KMS-11 (cell line): Measurements from ENCODE around the gene TMC2.
"Not testable (repeated sequence)": the region's sequence is repeated elsewhere in the genome, so short reads cannot be mapped to it uniquely, and the experiment has no call there.

Source experiments
- H2AFZ ChIP-seq: fragments of 200-600 bp; sonication (generic); 2 replicates; pipeline ENCODE4 v1.6.1; 2016; ENCODE audit warnings: antibody characterized with exemption, mixed run types, low read depth
- H3K27ac ChIP-seq: fragments of 200-600 bp; sonication (generic); 2 replicates; pipeline ENCODE4 v1.6.1; 2016; ENCODE audit warnings: mild to moderate bottlenecking, mixed run types
- H3K27me3 ChIP-seq: fragments of 200-600 bp; sonication (generic); 2 replicates; pipeline ENCODE4 v1.6.1; 2017; ENCODE audit warnings: mild to moderate bottlenecking, low read depth, mixed run types, moderate library complexity; ENCODE audit not compliant: insufficient read depth
- H3K36me3 ChIP-seq: fragments of 200-600 bp; sonication (generic); 2 replicates; pipeline ENCODE4 v1.6.1; 2017; ENCODE audit warnings: mild to moderate bottlenecking, mixed run types; ENCODE audit not compliant: insufficient read depth
- H3K4me1 ChIP-seq: fragments of 200-600 bp; sonication (generic); 2 replicates; pipeline ENCODE4 v1.6.1; 2016; ENCODE audit warnings: mild to moderate bottlenecking, low read depth, mixed run types; ENCODE audit not compliant: poor library complexity, severe bottlenecking
- H3K4me2 ChIP-seq: fragments of 200-600 bp; sonication (generic); 2 replicates; pipeline ENCODE4 v1.7.0; 2016; ENCODE audit warnings: mild to moderate bottlenecking, mixed run types
- H3K4me3 ChIP-seq: fragments of 200-600 bp; sonication (generic); IDR thresholded peaks from 2 replicates; pipeline ENCODE4 v1.6.1; 2017; ENCODE audit warnings: low read depth, low read length, mixed read lengths; ENCODE audit not compliant: insufficient read depth
- H3K79me2 ChIP-seq: fragments of 200-600 bp; sonication (generic); 2 replicates; pipeline ENCODE4 v1.6.1; 2016; ENCODE audit warnings: low read depth, mixed run types; ENCODE audit not compliant: insufficient read depth
- H3K9ac ChIP-seq: fragments of 200-600 bp; sonication (generic); 2 replicates; pipeline ENCODE4 v1.6.1; 2016; ENCODE audit warnings: mild to moderate bottlenecking, mixed run types
- H4K20me1 ChIP-seq: fragments of 200-600 bp; sonication (generic); 2 replicates; pipeline ENCODE4 v1.6.1; 2016; ENCODE audit warnings: mild to moderate bottlenecking, mixed run types; ENCODE audit not compliant: insufficient read depth
- CTCF ChIP-seq: fragments of 200-600 bp; sonication (generic); conservative IDR thresholded peaks from 2 replicates; pipeline ENCODE4 v1.6.1; 2017; ENCODE audit warnings: low read depth, mild to moderate bottlenecking, antibody characterized with exemption, low read length, moderate library complexity, mixed read lengths

The TMC2 gene

GRCh38 chr20:2519115-2519809 is 17.1 kb upstream of the TMC2 start:
- no peaks in the 10 kb centered on the region for H3K4me1 ChIP-seq
- no peak overlapping the region for H3K4me2 ChIP-seq
- H3K79me2 ChIP-seq = no peaks in the 10 kb centered on the region
- no peaks in the 10 kb centered on the region for H3K36me3 ChIP-seq
- no peak for TF ChIP-seq CTCF
- no peaks in the 10 kb centered on the region for H4K20me1 ChIP-seq
- no peak overlapping the region for H2AFZ ChIP-seq
- H3K4me3 ChIP-seq = no peak overlapping the region
- no peak overlapping the region for H3K27ac ChIP-seq
- H3K9ac ChIP-seq = no peak overlapping the region
- H3K27me3 ChIP-seq = no peaks in the 10 kb centered on the region

- TF ChIP-seq CTCF = no peak
Measured at GRCh38 chr20:2520617-2521016, 15.8 kb upstream of the TMC2 start.

GRCh38 chr20:2521369-2522305 is 14.7 kb upstream of the TMC2 start:
- no peak overlapping the region for H3K27ac ChIP-seq
- H3K79me2 ChIP-seq = no peaks in the 10 kb centered on the region
- H2AFZ ChIP-seq = no peak overlapping the region
- no peaks in the 10 kb centered on the region for H3K4me1 ChIP-seq
- H3K9ac ChIP-seq = no peak overlapping the region
- no peaks in the 10 kb centered on the region for H3K27me3 ChIP-seq
- H3K4me3 ChIP-seq = no peak overlapping the region
- no peaks in the 10 kb centered on the region for H4K20me1 ChIP-seq
- peak; percentile 66 for TF ChIP-seq CTCF
- H3K4me2 ChIP-seq = no peak overlapping the region
- no peaks in the 10 kb centered on the region for H3K36me3 ChIP-seq

More at GRCh38 chr20:2520617-2521016, 15.8 kb upstream of the TMC2 start:
- H3K4me1 ChIP-seq = no peaks in the 10 kb centered on the region
- no peaks in the 10 kb centered on the region for H3K79me2 ChIP-seq
- no peaks in the 10 kb centered on the region for H4K20me1 ChIP-seq
- H2AFZ ChIP-seq = no peak overlapping the region
- no peak overlapping the region for H3K9ac ChIP-seq
- H3K4me2 ChIP-seq = no peak overlapping the region
- H3K4me3 ChIP-seq = no peak overlapping the region
- H3K36me3 ChIP-seq = no peaks in the 10 kb centered on the region
- no peaks in the 10 kb centered on the region for H3K27me3 ChIP-seq
- H3K27ac ChIP-seq = no peak overlapping the region

GRCh38 chr20:2522826-2523429 is 13.4 kb upstream of the TMC2 start:
- H3K27me3 ChIP-seq = not testable (repeated sequence)

More at GRCh38 chr20:2522826-2523429, 13.4 kb upstream of the TMC2 start:
- H3K4me2 ChIP-seq, H2AFZ ChIP-seq, H3K27ac ChIP-seq, H3K36me3 ChIP-seq, H3K9ac ChIP-seq, H3K4me1 ChIP-seq, H3K79me2 ChIP-seq, H4K20me1 ChIP-seq, H3K4me3 ChIP-seq: not testable (repeated sequence)
